ENCODE results near the gene ANXA8L1.
"Not testable (repeated sequence)": the region's sequence is repeated elsewhere in the genome, so short reads cannot be mapped to it uniquely, and the experiment has no call there.

GRCh38 chr10:46367209-46367608 lies 8.4 kb upstream of the ANXA8L1 start:
- not testable (repeated sequence) for TF ChIP-seq CTCF, EP300, POLR2A, POLR2AphosphoS5 (IDR thresholded peaks at IDR 0.05)
